GM21390 (cell line): ENCODE results near the gene CDC25B.

Experiments used
- ATAC-seq: cut with Tn5 transposase; IDR thresholded peaks from one replicate; pipeline ENCODE4 v1.9.1; 2021; ENCODE audit not compliant: unreplicated experiment

CDC25B gene

GRCh38 chr20:3802524-3803239 is 6.6 kb downstream of the CDC25B start:
- ATAC-seq = no peak

GRCh38 chr20:3803289-3803688 is 7.2 kb downstream of the CDC25B start:
- no peak for ATAC-seq

GRCh38 chr20:3803854-3804253 is 7.7 kb downstream of the CDC25B start:
- no peak for ATAC-seq

- no peak for ATAC-seq
Observed at GRCh38 chr20:3804254-3804751, 8.2 kb downstream of the CDC25B start.

- ATAC-seq = no peak
Observed at GRCh38 chr20:3804781-3805180, 8.7 kb downstream of the CDC25B start.

GRCh38 chr20:3808544-3808943 is 12.4 kb downstream of the CDC25B start:
- no peak for ATAC-seq

GRCh38 chr20:3811467-3812258 is 15.6 kb downstream of the CDC25B start:
- ATAC-seq = peak; percentile 63

- ATAC-seq = no peak
Observed at GRCh38 chr20:3812259-3812681, 16.2 kb downstream of the CDC25B start.

- no peak for ATAC-seq
Observed at GRCh38 chr20:3812975-3813847, 17.1 kb downstream of the CDC25B start.

- ATAC-seq = no peak
Observed at GRCh38 chr20:3813848-3814581, 17.9 kb downstream of the CDC25B start.

- ATAC-seq = no peak
Observed at GRCh38 chr20:3814928-3815495, 18.9 kb downstream of the CDC25B start.

GRCh38 chr20:3815703-3816315 is 19.7 kb downstream of the CDC25B start:
- no peak for ATAC-seq

GRCh38 chr20:3818155-3819151 is 22.3 kb downstream of the CDC25B start:
- no peak for ATAC-seq

- no peak for ATAC-seq
Observed at GRCh38 chr20:3819411-3820047, 23.4 kb downstream of the CDC25B start.

- ATAC-seq = peak; percentile 76
Observed at GRCh38 chr20:3820048-3820900, 24.2 kb downstream of the CDC25B start, which contains the start of gene AP5S1. Gene AP5S1 (plus strand): TSS chr20:3820547. CDS start chr20:3822118, 1,571 bp downstream.

- ATAC-seq = no peak
Observed at GRCh38 chr20:3820901-3821727, 25.0 kb downstream of the CDC25B start.
